K562 (cell line): Measurements from ENCODE around the gene SAMD11. TPM values are rescaled to one million over a fixed set of nuclear protein-coding genes. Genes with fewer than 3 reads are reported as not detected.

ENCODE experiments used
- ATF7 ChIP-seq: fragments of 450-650 bp; IDR thresholded peaks from 2 replicates; pipeline ENCODE4 v1.7.1; 2014; ENCODE audit warnings: mild to moderate bottlenecking, moderate library complexity
- CBFB ChIP-seq: sonication (generic); formaldehyde crosslinking; IDR thresholded peaks from 2 replicates; pipeline ENCODE4 v1.4.0; 2020; ENCODE audit warnings: mild to moderate bottlenecking, missing genetic modification reagents
- CSDE1 ChIP-seq, 2 experiments: fragments of 450-650 bp; IDR thresholded peaks; 2 replicates each; pipeline ENCODE4 v1.6.1; 2016; ENCODE audit warnings: mild to moderate bottlenecking in 1 of 2
- EGR1 ChIP-seq: fragments of 450-650 bp; conservative IDR thresholded peaks from 2 replicates; pipeline ENCODE4 v1.6.1; 2017; ENCODE audit warnings: mild to moderate bottlenecking
- ELF4 ChIP-seq: fragments of 450-650 bp; formaldehyde crosslinking; IDR thresholded peaks from 2 replicates; pipeline ENCODE4 v1.4.0; 2022; ENCODE audit warnings: missing genetic modification characterization
- EWSR1 ChIP-seq: fragments of 450-650 bp; IDR thresholded peaks from 2 replicates; pipeline ENCODE4 v1.6.1; 2018; ENCODE audit warnings: borderline replicate concordance, mild to moderate bottlenecking, low read depth, moderate library complexity; ENCODE audit not compliant: partially characterized antibody
- FIP1L1 ChIP-seq: fragments of 200-400 bp; formaldehyde crosslinking; IDR thresholded peaks from 2 replicates; pipeline ENCODE4 v1.6.1; 2018; ENCODE audit warnings: mild to moderate bottlenecking, low read depth, low read length; ENCODE audit not compliant: poor library complexity, severe bottlenecking
- GABPB1 ChIP-seq: sonication (generic); formaldehyde crosslinking; IDR thresholded peaks from 2 replicates; pipeline ENCODE4 v1.8.0; 2022; ENCODE audit warnings: mild to moderate bottlenecking, missing genetic modification reagents
- HLTF ChIP-seq: fragments of 450-650 bp; IDR thresholded peaks from 2 replicates; pipeline ENCODE4 v1.6.1; 2016
- JUND ChIP-seq, 2 experiments: IDR thresholded peaks; 2 replicates in 1 of 2; 3 replicates in 1 of 2; pipeline ENCODE4 v1.6.1; 2011; ENCODE audit warnings: borderline replicate concordance in 2 of 2, low read depth in 2 of 2, low read length in 2 of 2, improper control_type of control experiment in 1 of 2, missing biosample characterization in 1 of 2, missing genetic modification characterization in 1 of 2, missing genetic modification reagents in 1 of 2
- KAT8 ChIP-seq: fragments of 450-650 bp; IDR thresholded peaks from 2 replicates; pipeline ENCODE4 v1.6.1; 2016; ENCODE audit warnings: low read depth, mild to moderate bottlenecking
- KDM4B ChIP-seq, 2 experiments: fragments of 450-650 bp in 1 of 2; sonication (generic) in 1 of 2; IDR thresholded peaks; 2 replicates each; pipeline ENCODE4 v1.6.1; 2016 to 2017; ENCODE audit warnings: borderline replicate concordance in 2 of 2, antibody characterized with exemption in 1 of 2, low read depth in 1 of 2, mild to moderate bottlenecking in 1 of 2
- NCOA4 ChIP-seq: fragments of 450-650 bp; IDR thresholded peaks from 2 replicates; pipeline ENCODE4 v1.6.1; 2018; ENCODE audit warnings: mild to moderate bottlenecking; ENCODE audit not compliant: partially characterized antibody
- PHB ChIP-seq: fragments of 250-450 bp; sonication (Bioruptor Pico); IDR thresholded peaks from 2 replicates; pipeline ENCODE4 v1.5.0; 2021
- PHTF2 ChIP-seq: fragments of 250-450 bp; sonication (Bioruptor Pico); IDR thresholded peaks from 2 replicates; pipeline ENCODE4 v1.5.0; 2021; ENCODE audit warnings: mild to moderate bottlenecking
- POLR2H ChIP-seq: IDR thresholded peaks from 2 replicates; pipeline ENCODE4 v1.6.1; 2016; ENCODE audit warnings: missing genetic modification characterization, low read depth, mild to moderate bottlenecking, control low read depth, missing compliant biosample characterization, moderate library complexity
- RAD51 ChIP-seq: fragments of 450-650 bp; IDR thresholded peaks from 2 replicates; pipeline ENCODE4 v1.7.1; 2016; ENCODE audit warnings: low read depth, mild to moderate bottlenecking, borderline replicate concordance
- RFX5 ChIP-seq: IDR thresholded peaks from 2 replicates; pipeline ENCODE4 v1.6.1; 2011; ENCODE audit warnings: low read depth, mild to moderate bottlenecking, improper control_type of control experiment, low read length
- SMAD1 ChIP-seq: fragments of 150-350 bp; IDR thresholded peaks from 2 replicates; pipeline ENCODE4 v1.6.1; 2014; ENCODE audit warnings: low read length, low read depth; ENCODE audit not compliant: partially characterized antibody
- TCF15 ChIP-seq: fragments of 250-450 bp; sonication (Bioruptor Pico); IDR thresholded peaks from 2 replicates; pipeline ENCODE4 v1.8.0; 2022; ENCODE audit warnings: moderate library complexity, mild to moderate bottlenecking, inconsistent platforms
- ZBTB1 ChIP-seq: sonication (generic); formaldehyde crosslinking; IDR thresholded peaks from 2 replicates; pipeline ENCODE4 v1.8.1; 2023; ENCODE audit warnings: missing genetic modification reagents, low read depth, mild to moderate bottlenecking, borderline replicate concordance
- ZNF197 ChIP-seq: fragments of 200-800 bp; sonication (Bioruptor generic); IDR thresholded peaks from 2 replicates; pipeline ENCODE4 v1.6.1; 2016; ENCODE audit warnings: low read depth, missing genetic modification characterization, missing compliant biosample characterization
- polyA plus RNA-seq, 8 experiments: library from polyadenylated mRNA; depleted of rRNA in 4 of 8; stranded (reverse) in 5 of 8; unstranded in 3 of 8; fragments of >200 nt; fragmentation: Nextera tagmentation in 2 of 8; fragmentation: Illumina TruSeq in 1 of 8; extraction: Ambion mirVana in 2 of 8; extraction: Trizol in 1 of 8; gene quantifications; 2 replicates each; pipeline versions ENCODE4 v1.2.1 to v1.2.3, GENCODE V29; 2011 to 2014; ENCODE audit warnings: inconsistent platforms in 1 of 8, missing spikeins in 1 of 8
- total RNA-seq, 7 experiments: library from RNA; depleted of rRNA in 6 of 7; stranded (reverse); fragments of >200 nt in 6 of 7; fragmentation: Illumina TruSeq in 2 of 7; extraction: Trizol in 2 of 7; gene quantifications; 2 replicates each; pipeline versions ENCODE4 v1.2.1 to v1.2.3, GENCODE V29; 2011 to 2021; ENCODE audit warnings: low replicate concordance in 1 of 7
- TF ChIP-seq, protein P1 (sequence below), 2 experiments: fragments of 450-650 bp in 1 of 2; sonication (generic) in 1 of 2; formaldehyde crosslinking in 1 of 2; IDR thresholded peaks in 1 of 2; conservative IDR thresholded peaks in 1 of 2; 2 replicates each; pipeline versions ENCODE4 v1.6.1 to v1.8.1; 2016 to 2023; ENCODE audit warnings: mild to moderate bottlenecking in 2 of 2, moderate library complexity in 2 of 2, inconsistent platforms in 1 of 2, missing genetic modification reagents in 1 of 2
- TF ChIP-seq, protein P2 (sequence below), 2 experiments: fragments of 450-650 bp; conservative IDR thresholded peaks; 2 replicates each; pipeline ENCODE4 v1.6.1; 2017; ENCODE audit warnings: mild to moderate bottlenecking in 2 of 2, moderate library complexity in 2 of 2

SAMD11 gene
- total and polyA plus RNA-seq, 9 of the 15 experiments (the other 6 are each of a cell fraction or from before 2014, with no cell fraction given) = 0.07 to 0.82 (median 0.11) TPM; not detected in 2

- TF ChIP-seq HLTF = no peak
- TF ChIP-seq FIP1L1 = peak; percentile 23
- TF ChIP-seq SMAD1 = no peak
- TF ChIP-seq KAT8 = no peak
- no peak for TF ChIP-seq RAD51
- TF ChIP-seq CBFB (CRISPR knock-in tag) = peak; percentile 50; the same call in 1 of the 2 replicates
- TF ChIP-seq NCOA4 = no peak
- no peak for TF ChIP-seq EWSR1
- no peak for TF ChIP-seq PHTF2 (CRISPR knock-in tag)
- TF ChIP-seq ATF7 = 0 out of 2 replicates have a peak, but pooled peaks have one; percentile 10
- peak; percentile 55; the same call in 1 of the 2 replicates for TF ChIP-seq ZBTB1 (CRISPR knock-in tag)
- no peak for TF ChIP-seq KDM4B (IDR thresholded peaks at IDR 0.05; ENCODE audit: borderline replicate concordance in 2 of 2, low read depth in 1 of 2)
- TF ChIP-seq EGR1 = no peak
- no peak for TF ChIP-seq POLR2H (tag)
- TF ChIP-seq JUND (IDR thresholded peaks at IDR 0.05; ENCODE audit: borderline replicate concordance, low read depth, low read length) = no peak
- TF ChIP-seq JUND (tag; IDR thresholded peaks at IDR 0.05; ENCODE audit: borderline replicate concordance, low read depth, low read length) = no peak
- TF ChIP-seq RFX5 = no peak
- TF ChIP-seq ZNF197 (CRISPR knock-in tag) = no peak
- TF ChIP-seq, protein P1, sequence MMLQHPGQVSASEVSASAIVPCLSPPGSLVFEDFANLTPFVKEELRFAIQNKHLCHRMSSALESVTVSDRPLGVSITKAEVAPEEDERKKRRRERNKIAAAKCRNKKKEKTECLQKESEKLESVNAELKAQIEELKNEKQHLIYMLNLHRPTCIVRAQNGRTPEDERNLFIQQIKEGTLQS (IDR thresholded peaks at IDR 0.05) = no peak
- TF ChIP-seq, protein P1 (CRISPR knock-in tag; conservative IDR thresholded peaks at IDR 0.05) = no peak
- TF ChIP-seq, protein P2, sequence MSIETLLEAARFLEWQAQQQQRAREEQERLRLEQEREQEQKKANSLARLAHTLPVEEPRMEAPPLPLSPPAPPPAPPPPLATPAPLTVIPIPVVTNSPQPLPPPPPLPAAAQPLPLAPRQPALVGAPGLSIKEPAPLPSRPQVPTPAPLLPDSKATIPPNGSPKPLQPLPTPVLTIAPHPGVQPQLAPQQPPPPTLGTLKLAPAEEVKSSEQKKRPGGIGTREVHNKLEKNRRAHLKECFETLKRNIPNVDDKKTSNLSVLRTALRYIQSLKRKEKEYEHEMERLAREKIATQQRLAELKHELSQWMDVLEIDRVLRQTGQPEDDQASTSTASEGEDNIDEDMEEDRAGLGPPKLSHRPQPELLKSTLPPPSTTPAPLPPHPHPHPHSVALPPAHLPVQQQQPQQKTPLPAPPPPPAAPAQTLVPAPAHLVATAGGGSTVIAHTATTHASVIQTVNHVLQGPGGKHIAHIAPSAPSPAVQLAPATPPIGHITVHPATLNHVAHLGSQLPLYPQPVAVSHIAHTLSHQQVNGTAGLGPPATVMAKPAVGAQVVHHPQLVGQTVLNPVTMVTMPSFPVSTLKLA (conservative IDR thresholded peaks at IDR 0.05) = no peak
- TF ChIP-seq TCF15 (CRISPR knock-in tag) = no peak
- TF ChIP-seq GABPB1 = no peak
- TF ChIP-seq PHB (CRISPR knock-in tag) = no peak
- TF ChIP-seq CSDE1 (IDR thresholded peaks at IDR 0.05) = no peak
- no peak for TF ChIP-seq ELF4 (CRISPR knock-in tag)
These were observed 52.4 kb downstream of the SAMD11 start (continued) for GRCh38 chr1:975896-976683.
